H1 (cell line): ENCODE results near the gene GMEB2. TPM values are rescaled to one million over a fixed set of nuclear protein-coding genes. Genes with fewer than 3 reads are reported as not detected.

Source experiments
- CTCF ChIA-PET: fragments of 300-600 bp; sonication (Branson Sonifier 250); formaldehyde crosslinking; loops from one replicate; lab custom pipeline; 2021; ENCODE audit not compliant: partially characterized antibody; lab: Charles Lee
- POLR2A ChIA-PET: fragments of 300-600 bp; sonication (Branson Sonifier 250); formaldehyde crosslinking; loops from one replicate; lab custom pipeline; 2021; ENCODE audit warnings: inconsistent platforms; ENCODE audit not compliant: partially characterized antibody; lab: Charles Lee
- DNase-seq, 2 experiments: peaks; one replicate each; pipeline versions ENCODE4 v3.0.0 to v3.0.0-alpha.2; 2010 to 2022; ENCODE audit warnings: low spot score in 2 of 2, low read depth in 1 of 2, mixed read lengths in 1 of 2
- FAIRE-seq: peaks from 2 replicates; lab custom pipeline; 2011; peaks lifted over from hg19 to GRCh38; lab: Jason Lieb, UNC
- H2AFZ ChIP-seq: 2 replicates; pipeline ENCODE4 v1.8.1; 2012; ENCODE audit warnings: low read length, inconsistent platforms
- H2AK5ac ChIP-seq: 2 replicates; pipeline ENCODE4 v1.6.1; 2013; ENCODE audit warnings: low read depth, low read length
- H2BK120ac ChIP-seq: replicated peaks from 2 replicates; pipeline ENCODE3; 2013; ENCODE audit warnings: low read depth, low read length, inconsistent platforms
- H2BK12ac ChIP-seq: 2 replicates; pipeline ENCODE4 v1.6.1; 2013; ENCODE audit warnings: low read depth, low read length
- H2BK15ac ChIP-seq: 2 replicates; pipeline ENCODE4 v1.6.1; 2013; ENCODE audit warnings: low read length
- H2BK20ac ChIP-seq: 2 replicates; pipeline ENCODE4 v1.6.1; 2013; ENCODE audit warnings: low read length
- H2BK5ac ChIP-seq: 2 replicates; pipeline ENCODE4 v1.6.1; 2013; ENCODE audit warnings: low read depth, low read length
- H3K14ac ChIP-seq: 2 replicates; pipeline ENCODE4 v1.6.1; 2013; ENCODE audit warnings: inconsistent platforms; ENCODE audit not compliant: insufficient read length
- H3K18ac ChIP-seq: 2 replicates; pipeline ENCODE4 v1.6.1; 2013; ENCODE audit warnings: low read length; ENCODE audit errors: extremely low read depth
- H3K23ac ChIP-seq: 2 replicates; pipeline ENCODE4 v1.6.1; 2013; ENCODE audit warnings: inconsistent platforms; ENCODE audit not compliant: insufficient read length
- H3K23me2 ChIP-seq: 2 replicates; pipeline ENCODE4 v1.6.1; 2013; ENCODE audit warnings: low read depth, low read length
- H3K27ac ChIP-seq: 2 replicates; pipeline ENCODE4 v1.6.1; 2011; ENCODE audit warnings: low read depth, low read length, inconsistent platforms
- H3K27me3 ChIP-seq, 4 experiments: replicated peaks in 1 of 4; 1 replicate in 1 of 4; 2 replicates in 3 of 4; pipeline versions ENCODE4 v1.6.1 to v1.8.1; 2011 to 2013; ENCODE audit warnings: low read length in 3 of 4, mild to moderate bottlenecking in 3 of 4, inconsistent platforms in 2 of 4, mixed read lengths in 2 of 4, moderate library complexity in 1 of 4; ENCODE audit not compliant: control insufficient read depth in 3 of 4, insufficient read depth in 3 of 4; ENCODE audit errors: extremely low read depth in 1 of 4
- H3K36me3 ChIP-seq, 4 experiments: 2 replicates each; pipeline versions ENCODE4 v1.6.1 to v1.8.1; 2011 to 2013; ENCODE audit warnings: mild to moderate bottlenecking in 4 of 4, low read length in 3 of 4, moderate library complexity in 2 of 4, control low read depth in 1 of 4, inconsistent platforms in 1 of 4; ENCODE audit not compliant: insufficient read depth in 4 of 4, control insufficient read depth in 2 of 4
- H3K4ac ChIP-seq: replicated peaks from 2 replicates; pipeline ENCODE3; 2013; ENCODE audit warnings: low read length, low read depth, mixed read lengths, inconsistent platforms; ENCODE audit not compliant: insufficient read length
- H3K4me1 ChIP-seq, 4 experiments: replicated peaks in 1 of 4; 1 replicate in 1 of 4; 2 replicates in 3 of 4; pipeline versions ENCODE4 v1.6.1 to v1.8.1; 2011 to 2013; ENCODE audit warnings: low read length in 3 of 4, inconsistent platforms in 2 of 4, mixed read lengths in 1 of 4; ENCODE audit not compliant: insufficient read depth in 4 of 4, control insufficient read depth in 3 of 4
- H3K4me2 ChIP-seq, 2 experiments: 2 replicates each; pipeline versions ENCODE4 v1.6.1 to v1.8.1; 2011 to 2013; ENCODE audit warnings: low read depth in 2 of 2, low read length in 2 of 2, control low read depth in 1 of 2, inconsistent platforms in 1 of 2, mild to moderate bottlenecking in 1 of 2; ENCODE audit not compliant: insufficient read depth in 1 of 2
- H3K4me3 ChIP-seq, 4 experiments: fragments of 200-600, 300-600 bp in 1 of 4; sonication (generic), shearing (Covaris generic), sonication (Bioruptor Twin) in 1 of 4; 2 replicates each; pipeline versions ENCODE4 v1.5.1 to v1.8.1; 2011 to 2016; ENCODE audit warnings: low read length in 4 of 4, low read depth in 3 of 4, control low read depth in 2 of 4, inconsistent platforms in 2 of 4, mild to moderate bottlenecking in 2 of 4, mixed read lengths in 1 of 4, moderate library complexity in 1 of 4; ENCODE audit not compliant: insufficient read depth in 2 of 4; ENCODE audit errors: extremely low read depth in 1 of 4
- H3K56ac ChIP-seq: replicated peaks from 2 replicates; pipeline ENCODE3; 2013; ENCODE audit warnings: low read depth, mild to moderate bottlenecking, mixed read lengths, low read length, inconsistent platforms; ENCODE audit not compliant: insufficient read length
- H3K79me1 ChIP-seq: 2 replicates; pipeline ENCODE4 v1.6.1; 2013; ENCODE audit warnings: low read depth, low read length, control low read depth
- H3K79me2 ChIP-seq, 2 experiments: 2 replicates each; pipeline versions ENCODE4 v1.6.1 to v1.8.1; 2012 to 2013; ENCODE audit warnings: low read length in 2 of 2, mild to moderate bottlenecking in 2 of 2, inconsistent platforms in 1 of 2; ENCODE audit not compliant: insufficient read depth in 2 of 2, control insufficient read depth in 1 of 2
- H3K9ac ChIP-seq, 4 experiments: replicated peaks in 1 of 4; 1 replicate in 1 of 4; 2 replicates in 3 of 4; pipeline versions ENCODE4 v1.6.1 to v1.8.1; 2011 to 2013; ENCODE audit warnings: low read depth in 3 of 4, low read length in 3 of 4, control low read depth in 2 of 4, mild to moderate bottlenecking in 2 of 4, moderate library complexity in 2 of 4, inconsistent platforms in 1 of 4; ENCODE audit errors: extremely low read depth in 1 of 4
- H3K9me3 ChIP-seq, 2 experiments: 2 replicates each; pipeline versions ENCODE4 v1.6.1 to v1.8.1; 2012 to 2013; ENCODE audit warnings: mild to moderate bottlenecking in 2 of 2, moderate library complexity in 2 of 2, control low read depth in 1 of 2, inconsistent platforms in 1 of 2, low read depth in 1 of 2, low read length in 1 of 2, mixed read lengths in 1 of 2; ENCODE audit not compliant: insufficient read depth in 2 of 2
- H4K20me1 ChIP-seq, 2 experiments: replicated peaks in 1 of 2; 2 replicates each; pipeline versions ENCODE3 to v1.8.1; 2011 to 2013; ENCODE audit warnings: inconsistent platforms in 2 of 2, low read length in 2 of 2, mild to moderate bottlenecking in 1 of 2; ENCODE audit not compliant: insufficient read depth in 2 of 2, control insufficient read depth in 1 of 2
- H4K5ac ChIP-seq: 2 replicates; pipeline ENCODE4 v1.6.1; 2013; ENCODE audit warnings: low read length, low read depth, mixed read lengths, inconsistent platforms; ENCODE audit not compliant: insufficient read length
- H4K8ac ChIP-seq: 2 replicates; pipeline ENCODE4 v1.8.0; 2013; ENCODE audit warnings: mild to moderate bottlenecking, moderate library complexity, low read length, inconsistent platforms; ENCODE audit not compliant: insufficient read depth; ENCODE audit errors: extremely low read depth
- H4K91ac ChIP-seq: replicated peaks from 2 replicates; pipeline ENCODE3; 2013; ENCODE audit warnings: low read length, mixed read lengths, inconsistent platforms; ENCODE audit not compliant: insufficient read length
- CHD1 ChIP-seq: IDR thresholded peaks from 2 replicates; pipeline ENCODE4 v1.6.1; 2012; ENCODE audit warnings: low read depth, low read length, improper control_type of control experiment
- EZH2 ChIP-seq: fragments of 200-600 bp; sonication (generic); IDR thresholded peaks from 2 replicates; pipeline ENCODE4 v1.7.1; 2012; ENCODE audit warnings: low read depth, mild to moderate bottlenecking, moderate library complexity, low read length, inconsistent platforms; ENCODE audit not compliant: severe bottlenecking
- SIX5 ChIP-seq: IDR thresholded peaks from 2 replicates; pipeline ENCODE4 v1.6.1; 2011; ENCODE audit warnings: mild to moderate bottlenecking, low read depth, low read length
- TAF1 ChIP-seq: IDR thresholded peaks from 2 replicates; pipeline ENCODE4 v1.6.1; 2011; ENCODE audit warnings: mild to moderate bottlenecking, low read depth, low read length
- WGBS, 2 experiments: shearing (Covaris generic) in 1 of 2; methylation state at CpG; one replicate each; pipeline versions ENCODE4 v1.1.6 to v1.1.7; 2013 to 2015; ENCODE audit warnings: low lambda C conversion rate in 2 of 2, mixed read lengths in 2 of 2, inconsistent platforms in 1 of 2, low coverage in 1 of 2, missing lambda C conversion rate in 1 of 2; ENCODE audit not compliant: insufficient replicate concordance in 2 of 2, insufficient coverage in 1 of 2, insufficient read length in 1 of 2; ENCODE audit errors: extremely low coverage in 1 of 2, missing lambda C conversion rate in 1 of 2; 5-methylcytosine and 5-hydroxymethylcytosine counted together
- polyA plus RNA-seq, 7 experiments: library from polyadenylated mRNA; depleted of rRNA in 3 of 7; stranded (reverse) in 5 of 7; unstranded in 2 of 7; fragments of >200 nt in 5 of 7; fragments of 200-250 nt in 2 of 7; gene quantifications; 1 replicate in 5 of 7; 2 replicates in 1 of 7; 4 replicates in 1 of 7; pipeline versions ENCODE4 v1.2.1 to v1.2.3, GENCODE V29; 2011 to 2013; ENCODE audit warnings: missing spikeins in 2 of 7, mixed read lengths in 2 of 7
- total RNA-seq: library from RNA; stranded (reverse); fragmentation: NEBNext Ultra II Directional; extraction: Animal tissue kit (Norgen Biotek cat#: 25700); gene quantifications from 2 replicates; pipeline ENCODE4 v1.2.1, GENCODE V29; 2021

The GMEB2 gene
- total and polyA plus RNA-seq, 2 of the 8 experiments (the other 6 are each of a cell fraction or from before 2014, with no cell fraction given): 12.9 to 14.2 TPM

- Histone ChIP-seq H2AK5ac (no peak overlapping the region), H3K9ac (no peak overlapping the region), H3K4me3 (no peak overlapping the region), H3K79me1 (peaks cover 4% of the 10 kb centered on the region; the same call in 1 of the 2 replicates), H3K23ac (no peak overlapping the region), H3K4ac (no peak overlapping the region), H4K20me1 (peaks cover 0 to 3% of the 10 kb centered on the region in 2 experiments), H2BK12ac (no peak overlapping the region), H2BK20ac (no peak overlapping the region), H3K14ac (no peak overlapping the region), H3K18ac (no peak overlapping the region), H2BK15ac (no peak overlapping the region), H3K36me3 (peaks cover 8 to 24% (median 10%) of the 10 kb centered on the region in 4 experiments; a peak in 7 of 8 replicates), H3K79me2 (no peaks in the 10 kb centered on the region), H3K4me1 (no peaks in the 10 kb centered on the region), H2BK5ac (no peak overlapping the region), H4K8ac (no peak overlapping the region), H3K9me3 (no peaks in the 10 kb centered on the region), H3K27ac (no peak overlapping the region; the same call in 1 of the 2 replicates), H3K4me2 (no peak overlapping the region), H4K5ac (no peak overlapping the region), H2AFZ (no peak overlapping the region), H3K56ac (no peak overlapping the region), H3K23me2 (no peaks in the 10 kb centered on the region), H4K91ac (no peak overlapping the region), H3K27me3 (no peaks in the 10 kb centered on the region), H2BK120ac (no peak overlapping the region)
- ChIA-PET CTCF (interaction anchor here (1.5 kb wide), 1 partner anchor 21 kb away, joined by 5 read pairs; no protein-coding TSS in a partner anchor), POLR2A (no interaction called here)
- TF ChIP-seq EZH2 (no peak), TAF1 (no peak), SIX5 (no peak), CHD1 (no peak)
- DNase-seq: no peak
- no peak for FAIRE-seq
- 83% methylated on average over 3 of the region's 3 CpGs; no CpG with 5 or more reads in 1 of the 2 experiments for WGBS, 2 experiments
Measured at GRCh38 chr20:63602321-63602720, 24.6 kb downstream of the GMEB2 start.
